Stimulated activated effector memory CD8-positive, alpha-beta T cell treated with anti-CD3 and anti-CD28 coated beads, Interleukin-12 subunit alpha, Interleukin-12 subunit beta, amount 100 ng/mL, for 72 hours (primary cell): ENCODE results near the gene DDX52.
"Not testable (repeated sequence)": the region's sequence is repeated elsewhere in the genome, so short reads cannot be mapped to it uniquely, and the experiment has no call there.

ENCODE experiments used
- ATAC-seq: fragments of 150-1000 bp; cut with Tn5 transposase; 2 replicates; pipeline ENCODE4 v1.10.0; 2021
- DNase-seq, 2 donors: peaks; one replicate each; pipeline ENCODE4 v3.0.0; 2021 to 2022; ENCODE audit warnings: low spot score in 2 of 2
- H3K27ac Mint-ChIP-seq: one replicate; pipeline ENCODE4 v1.8.0; 2022; ENCODE audit warnings: mild to moderate bottlenecking, mixed read lengths
- H3K36me3 Mint-ChIP-seq: one replicate; pipeline ENCODE4 v1.8.0; 2022; ENCODE audit warnings: mild to moderate bottlenecking, mixed read lengths
- H3K4me1 Mint-ChIP-seq: one replicate; pipeline ENCODE4 v1.8.0; 2022; ENCODE audit warnings: mixed read lengths
- H3K4me3 Mint-ChIP-seq: one replicate; pipeline ENCODE4 v1.8.0; 2022; ENCODE audit warnings: mild to moderate bottlenecking, mixed read lengths
- H3K9me3 Mint-ChIP-seq: one replicate; pipeline ENCODE4 v1.8.0; 2022; ENCODE audit warnings: mixed read lengths

DDX52 gene

GRCh38 chr17:37667039-37667438, 23.8 kb upstream of the DDX52 start:
- DNase-seq (no peak), ATAC-seq (no peak)
- H3K36me3 Mint-ChIP-seq, result no peaks in the 10 kb centered on the region
- H3K9me3 Mint-ChIP-seq, result no peaks in the 10 kb centered on the region
- no peak overlapping the region for H3K27ac Mint-ChIP-seq
- no peaks in the 10 kb centered on the region for H3K4me1 Mint-ChIP-seq
- H3K4me3 Mint-ChIP-seq, result no peak overlapping the region

GRCh38 chr17:37664214-37664613, 21.0 kb upstream of the DDX52 start:
- H3K36me3 Mint-ChIP-seq, result no peaks in the 10 kb centered on the region
- H3K4me1 Mint-ChIP-seq, result no peaks in the 10 kb centered on the region
- no peaks in the 10 kb centered on the region for H3K9me3 Mint-ChIP-seq
- DNase-seq, result no peak
- H3K27ac Mint-ChIP-seq, result no peak overlapping the region
- ATAC-seq, result no peak
- H3K4me3 Mint-ChIP-seq, result no peak overlapping the region

DNA sequence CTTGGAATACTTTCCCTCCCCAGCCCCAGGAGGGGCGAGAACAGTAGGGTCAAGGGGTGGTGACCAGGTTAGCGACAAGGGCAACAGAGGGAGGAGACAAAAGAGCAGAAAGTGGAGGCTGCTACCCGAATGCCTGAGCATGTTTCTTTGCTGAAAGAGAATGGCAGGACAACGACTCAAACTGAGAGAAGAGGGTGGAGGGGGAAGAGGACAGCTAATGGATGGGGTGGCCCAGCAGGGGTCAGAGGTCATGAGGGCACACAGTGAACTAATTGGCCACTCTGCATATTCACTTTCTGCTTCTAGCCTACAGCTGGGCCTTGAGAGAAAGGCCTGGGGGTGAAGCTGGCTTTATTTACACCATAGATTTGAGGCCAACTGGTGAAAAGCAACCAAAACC, 19.1 kb upstream of the DDX52 start:
- Mint-ChIP-seq H3K4me3 (no peak overlapping the region), H3K36me3 (no peaks in the 10 kb centered on the region), H3K27ac (no peak overlapping the region), H3K9me3 (no peaks in the 10 kb centered on the region), H3K4me1 (no peaks in the 10 kb centered on the region)
- DNase-seq, result no peak
- no peak for ATAC-seq

- Mint-ChIP-seq H3K4me1 (no peaks in the 10 kb centered on the region), H3K9me3 (no peaks in the 10 kb centered on the region), H3K36me3 (no peaks in the 10 kb centered on the region), H3K4me3 (no peak overlapping the region), H3K27ac (no peak overlapping the region)
- DNase-seq, result no peak
- ATAC-seq, result no peak
Measured at GRCh38 chr17:37661400-37662014, 18.3 kb upstream of the DDX52 start.

GRCh38 chr17:37659925-37660324, 16.7 kb upstream of the DDX52 start:
- Mint-ChIP-seq H3K27ac (no peak overlapping the region), H3K4me1 (no peaks in the 10 kb centered on the region), H3K36me3 (no peaks in the 10 kb centered on the region), H3K9me3 (no peaks in the 10 kb centered on the region), H3K4me3 (no peak overlapping the region)
- DNase-seq (no peak), ATAC-seq (no peak)

DNA sequence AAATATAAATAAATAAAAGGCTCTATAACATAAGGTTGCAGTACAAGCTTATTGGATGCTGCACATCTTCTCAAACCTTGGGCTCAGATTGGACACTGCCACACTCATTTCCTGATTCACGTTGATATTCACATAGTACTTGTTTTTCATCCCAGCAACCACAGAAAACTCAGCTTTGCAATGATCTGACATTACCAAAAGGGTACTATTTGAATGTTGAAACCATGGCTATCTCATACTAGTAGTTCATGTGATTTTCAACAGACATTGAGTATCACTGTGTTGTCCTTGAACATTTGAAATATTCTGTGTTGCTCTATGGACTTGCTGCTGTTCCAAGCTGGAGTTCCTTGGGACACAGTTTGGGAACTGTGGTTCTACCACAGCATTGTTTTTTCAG, 14.0 kb upstream of the DDX52 start:
- Mint-ChIP-seq H3K4me3 (no peak overlapping the region), H3K36me3 (no peaks in the 10 kb centered on the region), H3K9me3 (no peaks in the 10 kb centered on the region), H3K27ac (no peak overlapping the region), H3K4me1 (no peaks in the 10 kb centered on the region)
- DNase-seq (no peak), ATAC-seq (peak; percentile 51)

GRCh38 chr17:37651849-37652248, 8.6 kb upstream of the DDX52 start:
- no peak overlapping the region for H3K27ac Mint-ChIP-seq
- DNase-seq (no peak), ATAC-seq (no peak)
- no peak overlapping the region for H3K4me3 Mint-ChIP-seq
- H3K4me1 Mint-ChIP-seq, result peaks cover 6% of the 10 kb centered on the region
- no peaks in the 10 kb centered on the region for H3K36me3 Mint-ChIP-seq
- no peaks in the 10 kb centered on the region for H3K9me3 Mint-ChIP-seq

DNA sequence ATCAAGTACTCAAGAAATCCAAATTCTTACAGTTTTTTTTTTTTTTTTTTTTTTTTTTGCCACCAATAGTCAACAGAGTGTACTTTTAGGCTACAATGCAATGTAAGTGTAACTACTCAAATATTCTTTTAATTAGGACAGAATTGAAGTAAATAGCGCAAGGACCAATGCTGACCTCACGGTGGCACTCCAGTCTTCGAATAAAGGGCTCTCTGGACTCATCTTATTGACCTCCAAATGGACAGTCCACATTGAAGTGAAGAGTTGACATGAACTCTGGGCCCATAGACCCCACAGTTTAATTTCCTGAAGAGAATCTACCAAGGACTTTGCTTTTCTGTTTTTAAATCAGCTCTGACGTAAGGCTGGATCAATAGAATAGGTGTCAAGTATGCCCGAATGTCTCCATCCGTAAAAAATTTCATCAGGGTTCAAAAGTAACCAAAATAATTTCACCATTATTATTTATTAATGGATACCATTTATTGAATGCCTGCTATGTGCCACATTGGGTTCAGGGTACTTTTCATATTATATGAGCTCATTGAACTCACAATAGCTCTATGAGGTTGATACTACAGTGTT, 7.3 kb upstream of the DDX52 start:
- DNase-seq, result no peak
- H3K4me1 Mint-ChIP-seq, result peaks cover 6% of the 10 kb centered on the region

GRCh38 chr17:37648555-37648954, 5.3 kb upstream of the DDX52 start:
- H3K9me3 Mint-ChIP-seq, result no peaks in the 10 kb centered on the region
- peaks cover 11% of the 10 kb centered on the region for H3K4me1 Mint-ChIP-seq
- H3K36me3 Mint-ChIP-seq, result peaks cover under 1% of the 10 kb centered on the region
- DNase-seq, result no peak
- no peak overlapping the region for H3K4me3 Mint-ChIP-seq
- H3K27ac Mint-ChIP-seq, result no peak overlapping the region
- peak; percentile 39 for ATAC-seq

More for the DNA sequence above, 7.3 kb upstream of the DDX52 start:
- H3K9me3 Mint-ChIP-seq, result no peaks in the 10 kb centered on the region
- no peak for ATAC-seq
- no peak overlapping the region for H3K4me3 Mint-ChIP-seq
- H3K27ac Mint-ChIP-seq, result no peak overlapping the region
- H3K36me3 Mint-ChIP-seq, result no peaks in the 10 kb centered on the region

- peaks cover 7% of the 10 kb centered on the region for H3K36me3 Mint-ChIP-seq
- ATAC-seq, result no peak
- H3K9me3 Mint-ChIP-seq, result no peaks in the 10 kb centered on the region
- no peak overlapping the region for H3K4me3 Mint-ChIP-seq
- H3K27ac Mint-ChIP-seq, result no peak overlapping the region
- peaks cover 14% of the 10 kb centered on the region for H3K4me1 Mint-ChIP-seq
- no peak for DNase-seq
Measured at GRCh38 chr17:37647856-37648255, 4.6 kb upstream of the DDX52 start.

DNA sequence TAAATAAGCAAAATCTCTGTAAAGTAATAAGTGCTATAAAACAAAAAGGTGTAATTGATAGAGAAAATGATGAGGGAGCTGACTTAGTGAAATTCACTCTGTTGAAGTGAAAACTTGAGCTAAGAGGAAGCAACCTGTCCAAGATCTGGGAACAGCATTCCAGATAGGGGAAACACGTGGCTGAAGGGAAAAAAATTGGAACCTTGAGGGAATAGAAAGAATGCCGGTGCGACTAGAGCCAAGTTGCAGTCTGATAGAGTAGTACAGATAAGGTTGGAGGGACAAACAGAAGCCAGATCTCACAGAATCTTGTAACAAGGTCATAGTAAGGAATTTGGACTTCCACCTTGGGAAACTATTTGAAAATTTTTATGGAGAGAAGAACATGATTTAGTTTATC, 623 bp upstream of the DDX52 start:
- no peaks in the 10 kb centered on the region for H3K9me3 Mint-ChIP-seq
- peak overlapping the region; percentile 85 for H3K4me3 Mint-ChIP-seq
- no peak for ATAC-seq
- H3K4me1 Mint-ChIP-seq, result peaks cover 30% of the 10 kb centered on the region
- DNase-seq, result no peak
- H3K27ac Mint-ChIP-seq, result peak overlapping the region; percentile 91
- peaks cover 42% of the 10 kb centered on the region for H3K36me3 Mint-ChIP-seq

DNA sequence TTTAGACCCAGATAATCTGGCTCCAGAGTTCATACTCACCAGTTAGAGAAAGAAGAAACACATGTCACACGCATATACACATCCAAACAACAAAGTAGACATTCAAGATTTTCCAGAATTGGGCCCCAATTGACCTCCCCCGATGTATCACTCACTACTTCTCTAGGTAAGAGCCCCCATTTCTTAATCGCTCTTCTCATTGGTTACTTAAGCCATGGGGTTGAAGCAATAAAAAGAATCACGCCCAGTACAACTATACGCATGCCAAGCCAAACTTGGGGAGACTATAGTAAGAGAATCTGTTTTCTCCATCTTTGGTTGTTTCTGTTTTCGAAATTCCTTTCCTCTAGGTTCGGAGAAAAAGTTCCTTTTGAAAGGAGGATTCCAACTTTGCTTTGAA, 565 bp downstream of the DDX52 start:
- H3K9me3 Mint-ChIP-seq, result no peaks in the 10 kb centered on the region
- peak overlapping the region; percentile 91 for H3K27ac Mint-ChIP-seq
- peak; percentile 61 for ATAC-seq
- DNase-seq, result no peak
- peaks cover 27% of the 10 kb centered on the region for H3K4me1 Mint-ChIP-seq
- peaks cover 54% of the 10 kb centered on the region for H3K36me3 Mint-ChIP-seq
- H3K4me3 Mint-ChIP-seq, result peak overlapping the region; percentile 85

DNA sequence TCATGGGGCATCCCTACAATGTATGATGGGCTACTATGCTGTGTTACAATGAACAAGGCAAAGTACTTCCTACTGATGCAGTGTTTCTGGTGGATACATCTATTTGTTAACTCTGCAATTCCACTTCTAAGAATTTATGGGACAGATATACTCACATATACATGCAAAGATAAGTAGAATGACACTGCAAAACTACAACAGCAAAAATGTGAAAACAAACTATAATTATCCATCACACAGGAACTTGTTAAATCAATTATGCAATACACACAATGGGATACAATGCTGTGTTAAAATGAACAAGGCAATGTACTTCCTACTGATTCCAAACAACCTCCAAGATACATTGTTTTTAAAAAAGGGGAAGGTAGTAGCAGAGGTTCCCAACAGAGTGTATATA, 3.2 kb downstream of the DDX52 start:
- Mint-ChIP-seq H3K4me1 (peaks cover 27% of the 10 kb centered on the region), H3K4me3 (no peak overlapping the region), H3K27ac (no peak overlapping the region), H3K9me3 (no peaks in the 10 kb centered on the region), H3K36me3 (peaks cover 81% of the 10 kb centered on the region)
- DNase-seq (no peak), ATAC-seq (no peak)

DNA sequence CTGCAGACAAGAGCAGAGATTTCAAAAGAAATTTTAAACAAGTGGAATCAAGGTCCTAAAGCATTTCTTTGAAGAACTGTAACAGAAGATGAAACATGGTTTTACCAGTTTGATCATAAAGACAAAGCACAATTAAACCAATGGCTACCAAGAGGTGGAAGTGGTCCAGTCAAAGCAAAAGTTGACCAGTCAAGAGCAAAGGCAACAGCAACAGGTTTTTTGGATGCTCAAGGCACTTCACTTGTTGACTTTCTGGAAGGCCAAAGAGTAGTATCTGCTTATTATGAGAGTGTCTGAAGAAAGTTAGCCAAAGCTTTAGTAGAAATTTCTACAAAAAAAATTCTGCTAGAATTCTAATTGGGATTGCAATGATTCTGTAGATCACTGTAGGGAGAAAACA, 5.3 kb downstream of the DDX52 start:
- H3K36me3 Mint-ChIP-seq, result peaks cover 94% of the 10 kb centered on the region
- ATAC-seq, result no peak
- H3K4me1 Mint-ChIP-seq, result peaks cover 21% of the 10 kb centered on the region
- DNase-seq, result no peak
- no peak overlapping the region for H3K4me3 Mint-ChIP-seq
- no peak overlapping the region for H3K27ac Mint-ChIP-seq
- H3K9me3 Mint-ChIP-seq, result no peaks in the 10 kb centered on the region

DNA sequence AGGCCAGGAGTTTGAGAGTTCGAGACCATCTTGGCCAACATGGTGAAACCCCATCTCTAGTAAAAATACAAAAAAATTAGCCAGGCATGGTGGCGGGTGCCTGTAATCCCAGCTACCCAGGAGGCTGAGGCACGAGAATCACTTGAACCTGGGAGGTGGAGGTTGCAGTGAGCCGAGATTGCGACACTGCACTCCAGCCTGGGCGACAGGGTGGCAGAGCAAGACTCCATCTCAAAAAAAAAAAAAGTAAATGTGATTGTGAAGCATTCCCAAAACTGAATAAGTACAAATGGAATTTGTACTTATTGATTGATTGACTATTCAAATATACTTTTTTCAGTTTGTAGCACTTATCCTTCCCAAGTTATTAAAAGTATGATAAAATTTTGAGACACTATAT, 26.8 kb downstream of the DDX52 start:
- not testable (repeated sequence) for H3K4me1 Mint-ChIP-seq

GRCh38 chr17:37614823-37615222, 28.4 kb downstream of the DDX52 start:
- peaks cover 2% of the 10 kb centered on the region for H3K4me1 Mint-ChIP-seq
- H3K4me3 Mint-ChIP-seq, result no peak overlapping the region
- H3K27ac Mint-ChIP-seq, result no peak overlapping the region
- H3K9me3 Mint-ChIP-seq, result no peaks in the 10 kb centered on the region
- ATAC-seq (no peak), DNase-seq (no peak)
- H3K36me3 Mint-ChIP-seq, result peaks cover 60% of the 10 kb centered on the region

More for the DNA sequence above, 26.8 kb downstream of the DDX52 start:
- not testable (repeated sequence) for H3K4me3 Mint-ChIP-seq, DNase-seq, H3K9me3 Mint-ChIP-seq, H3K27ac Mint-ChIP-seq, ATAC-seq
- H3K36me3 Mint-ChIP-seq, result peaks cover 76% of the 10 kb centered on the region
